IMR-90 (cell line): Measurements from ENCODE around the gene SEPTIN3.

Source experiments
- BHLHE40 ChIP-seq: fragments of 150-350 bp; IDR thresholded peaks from 2 replicates; pipeline ENCODE4 v1.6.1; 2016; ENCODE audit warnings: mild to moderate bottlenecking, low read depth, low read length
- CEBPB ChIP-seq: IDR thresholded peaks from 2 replicates; pipeline ENCODE4 v1.6.1; 2012; ENCODE audit warnings: low read depth, low read length, improper control_type of control experiment
- CHD1 ChIP-seq: IDR thresholded peaks from 2 replicates; pipeline ENCODE4 v1.6.1; 2012; ENCODE audit warnings: low read depth, low read length, improper control_type of control experiment
- MAZ ChIP-seq: IDR thresholded peaks from 2 replicates; pipeline ENCODE4 v1.6.1; 2012; ENCODE audit warnings: low read depth, mild to moderate bottlenecking, low read length, improper control_type of control experiment, moderate library complexity, borderline replicate concordance
- NFE2L2 ChIP-seq: fragments of 150-350 bp; IDR thresholded peaks from 2 replicates; pipeline ENCODE4 v1.6.1; 2016; ENCODE audit warnings: low read depth, mild to moderate bottlenecking, low read length
- POLR2A ChIP-seq: IDR thresholded peaks from 2 replicates; pipeline ENCODE4 v1.6.1; 2012; ENCODE audit warnings: mild to moderate bottlenecking, low read depth, low read length
- RAD21 ChIP-seq: IDR thresholded peaks from 2 replicates; pipeline ENCODE4 v1.6.1; 2012; ENCODE audit warnings: low read length, improper control_type of control experiment
- RCOR1 ChIP-seq: IDR thresholded peaks from 2 replicates; pipeline ENCODE4 v1.6.1; 2012; ENCODE audit warnings: mild to moderate bottlenecking, low read length, improper control_type of control experiment; ENCODE audit not compliant: insufficient replicate concordance
- RFX5 ChIP-seq: IDR thresholded peaks from 2 replicates; pipeline ENCODE4 v1.8.0; 2012; ENCODE audit warnings: low read depth, mild to moderate bottlenecking, low read length, moderate library complexity
- SMC3 ChIP-seq: fragments of 150-350 bp; IDR thresholded peaks from 2 replicates; pipeline ENCODE4 v1.6.1; 2016; ENCODE audit warnings: low read depth, mild to moderate bottlenecking, antibody characterized with exemption, low read length, moderate library complexity
- TF ChIP-seq, protein P1 (sequence below): fragments of 150-350 bp; IDR thresholded peaks from 2 replicates; pipeline ENCODE4 v1.6.1; 2017; ENCODE audit warnings: mild to moderate bottlenecking, antibody characterized with exemption, low read length, low read depth
- TF ChIP-seq, protein P2 (sequence below): conservative IDR thresholded peaks from 2 replicates; pipeline ENCODE4 v1.5.1; 2012; ENCODE audit warnings: mild to moderate bottlenecking, low read depth, low read length, improper control_type of control experiment
- TF ChIP-seq, protein P3 (sequence below): fragments of 150-350 bp; IDR thresholded peaks from 2 replicates; pipeline ENCODE4 v1.6.1; 2016; ENCODE audit warnings: low read depth, mild to moderate bottlenecking, low read length, moderate library complexity, borderline replicate concordance

DNA sequence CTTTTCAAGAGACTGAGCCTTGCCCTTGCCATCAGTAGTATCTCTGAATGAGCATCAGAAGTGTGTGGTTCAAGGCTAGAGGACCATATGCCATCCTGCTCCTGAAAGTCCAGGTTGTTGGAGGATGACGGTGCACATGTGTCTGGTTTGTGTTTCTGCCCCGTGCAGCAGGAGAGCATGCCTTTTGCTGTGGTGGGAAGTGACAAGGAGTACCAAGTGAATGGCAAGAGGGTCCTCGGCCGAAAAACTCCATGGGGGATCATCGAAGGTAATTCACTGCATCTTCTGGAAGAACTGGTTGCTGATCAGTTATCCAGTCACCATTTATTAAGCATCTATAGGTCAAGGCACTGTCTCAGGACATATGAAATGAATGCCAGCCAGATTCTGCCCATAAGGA is 23.3 kb downstream of the SEPTIN3 start:
- TF ChIP-seq, protein P1, sequence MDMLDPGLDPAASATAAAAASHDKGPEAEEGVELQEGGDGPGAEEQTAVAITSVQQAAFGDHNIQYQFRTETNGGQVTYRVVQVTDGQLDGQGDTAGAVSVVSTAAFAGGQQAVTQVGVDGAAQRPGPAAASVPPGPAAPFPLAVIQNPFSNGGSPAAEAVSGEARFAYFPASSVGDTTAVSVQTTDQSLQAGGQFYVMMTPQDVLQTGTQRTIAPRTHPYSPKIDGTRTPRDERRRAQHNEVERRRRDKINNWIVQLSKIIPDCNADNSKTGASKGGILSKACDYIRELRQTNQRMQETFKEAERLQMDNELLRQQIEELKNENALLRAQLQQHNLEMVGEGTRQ: no peak
- TF ChIP-seq POLR2A (no peak), BHLHE40 (no peak), RAD21 (no peak), SMC3 (no peak), RFX5 (no peak), MAZ (no peak), RCOR1 (no peak), CHD1 (no peak), NFE2L2 (no peak), CEBPB (no peak)
- TF ChIP-seq, protein P2, sequence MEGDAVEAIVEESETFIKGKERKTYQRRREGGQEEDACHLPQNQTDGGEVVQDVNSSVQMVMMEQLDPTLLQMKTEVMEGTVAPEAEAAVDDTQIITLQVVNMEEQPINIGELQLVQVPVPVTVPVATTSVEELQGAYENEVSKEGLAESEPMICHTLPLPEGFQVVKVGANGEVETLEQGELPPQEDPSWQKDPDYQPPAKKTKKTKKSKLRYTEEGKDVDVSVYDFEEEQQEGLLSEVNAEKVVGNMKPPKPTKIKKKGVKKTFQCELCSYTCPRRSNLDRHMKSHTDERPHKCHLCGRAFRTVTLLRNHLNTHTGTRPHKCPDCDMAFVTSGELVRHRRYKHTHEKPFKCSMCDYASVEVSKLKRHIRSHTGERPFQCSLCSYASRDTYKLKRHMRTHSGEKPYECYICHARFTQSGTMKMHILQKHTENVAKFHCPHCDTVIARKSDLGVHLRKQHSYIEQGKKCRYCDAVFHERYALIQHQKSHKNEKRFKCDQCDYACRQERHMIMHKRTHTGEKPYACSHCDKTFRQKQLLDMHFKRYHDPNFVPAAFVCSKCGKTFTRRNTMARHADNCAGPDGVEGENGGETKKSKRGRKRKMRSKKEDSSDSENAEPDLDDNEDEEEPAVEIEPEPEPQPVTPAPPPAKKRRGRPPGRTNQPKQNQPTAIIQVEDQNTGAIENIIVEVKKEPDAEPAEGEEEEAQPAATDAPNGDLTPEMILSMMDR: no peak
- TF ChIP-seq, protein P3, sequence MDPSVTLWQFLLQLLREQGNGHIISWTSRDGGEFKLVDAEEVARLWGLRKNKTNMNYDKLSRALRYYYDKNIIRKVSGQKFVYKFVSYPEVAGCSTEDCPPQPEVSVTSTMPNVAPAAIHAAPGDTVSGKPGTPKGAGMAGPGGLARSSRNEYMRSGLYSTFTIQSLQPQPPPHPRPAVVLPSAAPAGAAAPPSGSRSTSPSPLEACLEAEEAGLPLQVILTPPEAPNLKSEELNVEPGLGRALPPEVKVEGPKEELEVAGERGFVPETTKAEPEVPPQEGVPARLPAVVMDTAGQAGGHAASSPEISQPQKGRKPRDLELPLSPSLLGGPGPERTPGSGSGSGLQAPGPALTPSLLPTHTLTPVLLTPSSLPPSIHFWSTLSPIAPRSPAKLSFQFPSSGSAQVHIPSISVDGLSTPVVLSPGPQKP: no peak
